HFFc6 (cell line): Measurements from ENCODE around the gene ANO6. TPM values are rescaled to one million over a fixed set of nuclear protein-coding genes. Genes with fewer than 3 reads are reported as not detected.
"Not testable (repeated sequence)": the region's sequence is repeated elsewhere in the genome, so short reads cannot be mapped to it uniquely, and the experiment has no call there.

Experiments used
- DNase-seq: peaks from one replicate; pipeline ENCODE4 v3.0.0-alpha.2; 2018
- H3K27ac Mint-ChIP-seq: 2 replicates; pipeline ENCODE4 v1.8.0; 2020; ENCODE audit warnings: mild to moderate bottlenecking, mixed read lengths
- H3K27me3 Mint-ChIP-seq: 2 replicates; pipeline ENCODE4 v1.8.0; 2021; ENCODE audit warnings: mild to moderate bottlenecking, moderate library complexity, mixed read lengths; ENCODE audit not compliant: insufficient read depth
- H3K36me3 Mint-ChIP-seq: 2 replicates; pipeline ENCODE4 v1.8.0; 2021; ENCODE audit warnings: low read depth, mixed read lengths
- H3K4me1 Mint-ChIP-seq: 2 replicates; pipeline ENCODE4 v1.8.0; 2020; ENCODE audit warnings: low read depth, mixed read lengths
- H3K4me3 Mint-ChIP-seq: 2 replicates; pipeline ENCODE4 v1.8.0; 2020; ENCODE audit warnings: mild to moderate bottlenecking, moderate library complexity, mixed read lengths
- H3K9me3 Mint-ChIP-seq: 2 replicates; pipeline ENCODE4 v1.8.0; 2020; ENCODE audit warnings: mild to moderate bottlenecking, mixed read lengths
- total RNA-seq, 6 experiments: library from RNA; stranded (reverse); fragmentation: NEBNext Ultra II Directional; extraction: Animal tissue kit (Norgen Biotek cat#: 25700); gene quantifications; 2 replicates in 1 of 6; 3 replicates in 5 of 6; pipeline ENCODE4 v1.2.3, GENCODE V29; 2021
- TF ChIP-seq, protein P1 (sequence below): fragments of 200-600 bp; sonication (generic); IDR thresholded peaks from 2 replicates; pipeline ENCODE4 v1.5.0; 2021; ENCODE audit warnings: antibody characterized with exemption, mild to moderate bottlenecking

Gene ANO6
- total RNA-seq, 6 experiments from 2014 or later: 44.4 to 58.6 (median 53.3) TPM

GRCh38 chr12:45315462-45315861, 99.6 kb downstream of the ANO6 start:
- peak overlapping the region; percentile 58 for H3K27ac Mint-ChIP-seq
- peaks cover 5% of the 10 kb centered on the region; the same call in 1 of the 2 replicates for H3K9me3 Mint-ChIP-seq
- DNase-seq: no peak
- H3K4me3 Mint-ChIP-seq: no peak overlapping the region
- TF ChIP-seq, protein P1, sequence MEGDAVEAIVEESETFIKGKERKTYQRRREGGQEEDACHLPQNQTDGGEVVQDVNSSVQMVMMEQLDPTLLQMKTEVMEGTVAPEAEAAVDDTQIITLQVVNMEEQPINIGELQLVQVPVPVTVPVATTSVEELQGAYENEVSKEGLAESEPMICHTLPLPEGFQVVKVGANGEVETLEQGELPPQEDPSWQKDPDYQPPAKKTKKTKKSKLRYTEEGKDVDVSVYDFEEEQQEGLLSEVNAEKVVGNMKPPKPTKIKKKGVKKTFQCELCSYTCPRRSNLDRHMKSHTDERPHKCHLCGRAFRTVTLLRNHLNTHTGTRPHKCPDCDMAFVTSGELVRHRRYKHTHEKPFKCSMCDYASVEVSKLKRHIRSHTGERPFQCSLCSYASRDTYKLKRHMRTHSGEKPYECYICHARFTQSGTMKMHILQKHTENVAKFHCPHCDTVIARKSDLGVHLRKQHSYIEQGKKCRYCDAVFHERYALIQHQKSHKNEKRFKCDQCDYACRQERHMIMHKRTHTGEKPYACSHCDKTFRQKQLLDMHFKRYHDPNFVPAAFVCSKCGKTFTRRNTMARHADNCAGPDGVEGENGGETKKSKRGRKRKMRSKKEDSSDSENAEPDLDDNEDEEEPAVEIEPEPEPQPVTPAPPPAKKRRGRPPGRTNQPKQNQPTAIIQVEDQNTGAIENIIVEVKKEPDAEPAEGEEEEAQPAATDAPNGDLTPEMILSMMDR: no peak
- peaks cover 16% of the 10 kb centered on the region for H3K4me1 Mint-ChIP-seq
- peaks cover 36% of the 10 kb centered on the region for H3K36me3 Mint-ChIP-seq
- no peaks in the 10 kb centered on the region for H3K27me3 Mint-ChIP-seq

- not testable (repeated sequence) for H3K27ac Mint-ChIP-seq
These were observed 101.4 kb downstream of the ANO6 start for GRCh38 chr12:45317261-45317660.

DNA sequence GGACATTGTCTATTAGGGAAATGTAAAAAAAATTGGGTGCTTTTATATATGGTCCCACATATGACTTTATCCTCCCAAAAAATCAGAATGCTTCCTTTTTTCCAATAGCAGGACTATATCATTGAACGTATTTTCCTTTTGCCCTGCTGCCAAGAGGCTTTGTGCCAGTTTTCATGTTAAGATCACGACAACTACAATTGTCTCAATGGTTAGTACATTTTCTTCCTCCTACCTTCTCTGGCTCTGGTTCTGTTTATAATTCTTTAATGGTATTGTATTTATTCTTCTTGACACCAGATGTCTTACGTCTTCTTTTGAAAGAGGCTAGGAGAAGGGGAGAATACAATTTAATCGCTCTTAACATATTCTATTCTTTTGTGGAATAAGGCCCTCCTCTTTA, 106.9 kb downstream of the ANO6 start:
- Mint-ChIP-seq H3K4me3 (no peak overlapping the region), H3K36me3 (peaks cover 25% of the 10 kb centered on the region)

More at GRCh38 chr12:45317261-45317660, 101.4 kb downstream of the ANO6 start:
- Mint-ChIP-seq H3K4me1 (peaks cover 16% of the 10 kb centered on the region), H3K36me3 (peaks cover 48% of the 10 kb centered on the region)
- not testable (repeated sequence) for H3K27me3 Mint-ChIP-seq, H3K4me3 Mint-ChIP-seq, H3K9me3 Mint-ChIP-seq, DNase-seq

GRCh38 chr12:45324391-45324790, 108.5 kb downstream of the ANO6 start:
- Mint-ChIP-seq H3K27ac (peak overlapping the region; percentile 43), H3K9me3 (no peaks in the 10 kb centered on the region), H3K4me1 (peaks cover 44% of the 10 kb centered on the region), H3K27me3 (no peaks in the 10 kb centered on the region), H3K4me3 (no peak overlapping the region), H3K36me3 (peaks cover 18% of the 10 kb centered on the region)
- TF ChIP-seq, protein P1: no peak
- peak; percentile 72 for DNase-seq

More for the DNA sequence above, 106.9 kb downstream of the ANO6 start:
- TF ChIP-seq, protein P1: no peak
- Mint-ChIP-seq H3K27me3 (no peaks in the 10 kb centered on the region), H3K4me1 (peaks cover 32% of the 10 kb centered on the region), H3K9me3 (peaks cover 2% of the 10 kb centered on the region; the same call in 1 of the 2 replicates), H3K27ac (no peak overlapping the region)
- no peak for DNase-seq

DNA sequence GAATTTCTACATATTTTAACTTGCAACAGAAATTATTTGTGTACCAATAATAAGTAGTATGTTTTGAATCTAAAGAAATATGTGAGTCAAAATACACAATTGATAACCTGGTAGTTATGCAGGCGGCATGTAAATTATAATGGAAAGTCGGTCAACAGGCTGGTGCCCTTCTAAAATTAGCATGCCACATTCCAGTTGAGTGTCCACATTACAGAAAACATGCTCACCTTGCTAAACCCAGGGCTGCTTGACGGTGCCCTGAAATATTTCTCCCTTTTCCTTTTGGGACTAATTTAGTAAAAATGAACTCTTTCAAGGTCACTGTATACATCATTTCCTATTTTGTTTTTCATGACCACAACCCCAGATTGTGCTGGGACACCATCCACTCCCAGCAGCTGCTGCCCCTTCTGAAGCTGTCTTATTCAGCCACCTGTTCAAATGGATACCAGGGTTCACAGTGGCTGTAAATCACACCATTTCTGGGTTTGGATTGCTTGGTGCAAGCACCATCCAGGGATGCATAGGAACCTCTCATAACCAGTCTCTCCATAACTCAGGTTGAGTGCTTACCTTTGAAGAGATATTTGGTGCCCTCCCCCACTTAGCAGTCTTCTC, 110.6 kb downstream of the ANO6 start:
- Mint-ChIP-seq H3K27me3 (no peaks in the 10 kb centered on the region), H3K27ac (no peak overlapping the region), H3K9me3 (no peaks in the 10 kb centered on the region), H3K36me3 (peaks cover 7% of the 10 kb centered on the region; the same call in 1 of the 2 replicates), H3K4me3 (no peak overlapping the region), H3K4me1 (peaks cover 44% of the 10 kb centered on the region)
- no peak for DNase-seq
- TF ChIP-seq, protein P1: no peak

DNA sequence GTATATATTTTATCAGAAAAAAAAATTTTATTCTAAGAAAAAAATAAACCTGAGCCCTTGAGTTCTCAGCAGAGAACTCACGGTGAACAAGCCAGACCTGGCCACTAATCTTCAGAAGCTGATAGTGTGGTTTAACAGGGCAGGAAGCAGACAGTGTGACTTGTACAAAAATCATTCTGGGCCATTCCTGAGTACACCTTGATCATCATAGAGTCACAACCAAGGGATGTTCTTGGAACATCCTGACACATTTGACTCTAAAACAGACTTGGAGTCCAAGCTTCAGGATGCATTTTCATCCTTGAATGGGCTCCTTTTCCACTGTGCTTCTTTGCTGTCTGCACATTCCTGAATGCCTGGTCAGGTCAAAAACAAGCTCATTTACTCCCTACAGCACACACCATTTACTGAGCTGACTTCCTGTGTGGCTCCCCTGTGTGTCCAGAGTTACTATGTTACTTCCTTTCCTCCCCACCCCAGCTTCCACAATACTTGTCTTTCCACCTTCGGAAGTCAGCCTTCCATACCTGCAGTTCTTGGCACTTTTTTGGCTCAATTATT, 112.0 kb downstream of the ANO6 start:
- H3K4me1 Mint-ChIP-seq: peaks cover 44% of the 10 kb centered on the region
- peak overlapping the region; percentile 1; the same call in 1 of the 2 replicates for H3K4me3 Mint-ChIP-seq
- peaks cover 11% of the 10 kb centered on the region for H3K36me3 Mint-ChIP-seq
- peak; percentile 12 for DNase-seq
- no peaks in the 10 kb centered on the region for H3K27me3 Mint-ChIP-seq
- H3K9me3 Mint-ChIP-seq: no peaks in the 10 kb centered on the region
- H3K27ac Mint-ChIP-seq: peak overlapping the region; percentile 3; the same call in 1 of the 2 replicates
- TF ChIP-seq, protein P1: no peak
